GM21381 (cell line): ENCODE results near the gene ARHGAP33.

Source experiments
- ATAC-seq: cut with Tn5 transposase; IDR thresholded peaks from one replicate; pipeline ENCODE4 v1.9.1; 2021; ENCODE audit warnings: mild to moderate bottlenecking, moderate library complexity; ENCODE audit not compliant: unreplicated experiment

Gene ARHGAP33

DNA sequence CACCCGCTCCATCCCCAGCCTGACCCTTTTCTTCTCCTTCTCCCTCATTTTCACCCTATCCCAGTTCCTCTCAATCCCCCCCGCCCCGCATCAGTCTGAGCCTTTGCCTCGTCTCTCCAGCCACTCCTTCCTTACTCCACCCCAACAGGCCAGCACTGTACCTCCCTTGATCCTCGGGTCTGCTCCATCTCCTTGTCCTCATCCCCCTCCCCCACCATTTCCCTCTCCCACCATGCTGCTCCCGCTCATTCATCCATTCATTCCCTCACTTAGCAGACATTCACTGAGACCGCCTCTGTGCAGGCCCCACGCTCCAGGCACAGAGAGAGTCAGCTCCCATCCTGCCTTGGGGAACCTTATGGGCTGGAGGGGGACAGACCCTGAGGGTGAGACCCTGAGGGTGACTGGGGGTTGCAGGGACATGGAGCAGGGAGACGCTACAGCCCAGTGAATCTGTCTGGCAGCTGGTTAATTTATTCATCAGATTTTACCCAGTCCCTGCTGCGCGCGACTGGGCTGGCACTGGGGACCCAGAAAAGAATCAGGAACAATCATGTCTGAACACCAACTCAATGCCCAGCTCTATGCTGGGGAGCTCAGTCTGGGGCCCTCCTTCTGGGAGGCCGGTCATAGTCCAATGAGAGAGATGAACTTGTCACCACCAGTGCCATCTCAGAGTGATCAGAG is 881 bp downstream of the ARHGAP33 start:
- no peak for ATAC-seq

DNA sequence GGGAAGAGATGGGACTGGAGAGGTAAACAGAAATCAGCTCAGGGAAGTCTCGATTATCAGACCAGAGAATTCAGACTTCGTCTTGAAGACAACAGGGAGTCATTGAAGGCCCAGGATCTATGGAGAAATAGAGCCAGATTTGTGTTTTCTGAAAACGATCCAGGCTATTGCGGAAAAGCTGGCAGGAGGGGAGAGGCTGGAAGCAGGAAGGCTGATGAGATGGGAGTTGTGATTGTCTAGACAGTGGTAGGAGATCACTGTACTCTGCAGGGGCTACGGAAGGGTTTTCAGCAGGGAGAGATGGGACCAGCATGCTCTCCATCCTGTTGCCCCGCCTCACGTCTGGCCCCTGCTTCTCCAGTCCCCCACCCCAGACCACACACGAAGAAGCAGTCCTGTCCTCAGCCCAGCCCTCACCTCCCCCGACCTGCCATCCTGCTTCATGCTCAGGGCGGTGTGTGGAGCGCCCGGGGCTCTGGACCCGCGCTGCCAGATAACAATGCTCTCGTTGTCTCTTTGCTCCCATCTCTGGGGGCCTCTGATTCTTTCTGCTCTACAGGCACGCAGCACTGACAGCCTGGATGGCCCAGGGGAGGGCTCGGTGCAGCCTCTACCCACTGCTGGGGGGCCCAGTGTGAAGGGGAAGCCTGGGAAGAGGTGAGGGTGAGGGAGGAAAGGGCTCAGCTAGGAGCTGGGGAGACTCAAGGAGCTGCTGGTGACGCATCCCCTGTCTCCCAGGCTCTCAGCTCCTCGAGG is 1.9 kb downstream of the ARHGAP33 start:
- no peak for ATAC-seq

DNA sequence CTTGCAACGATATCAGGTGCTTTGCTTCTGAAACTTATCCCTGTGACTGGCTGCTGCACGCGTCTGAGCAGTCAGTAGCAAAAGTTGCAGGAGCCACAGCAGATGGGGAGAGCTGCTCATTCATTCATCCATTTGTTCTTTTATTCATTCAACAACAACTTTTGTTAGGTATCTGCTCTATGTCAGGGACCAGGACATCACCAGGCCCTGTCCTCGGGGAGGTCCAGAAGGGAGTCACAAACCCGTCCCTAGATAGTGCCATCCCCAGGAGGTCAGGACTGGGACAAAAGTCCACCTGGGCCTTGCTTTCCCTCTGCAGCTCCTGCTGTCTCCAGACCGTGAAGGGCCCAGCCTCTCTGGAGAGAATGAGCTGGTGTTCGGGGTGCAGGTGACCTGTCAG is 2.6 kb downstream of the ARHGAP33 start:
- ATAC-seq = no peak

DNA sequence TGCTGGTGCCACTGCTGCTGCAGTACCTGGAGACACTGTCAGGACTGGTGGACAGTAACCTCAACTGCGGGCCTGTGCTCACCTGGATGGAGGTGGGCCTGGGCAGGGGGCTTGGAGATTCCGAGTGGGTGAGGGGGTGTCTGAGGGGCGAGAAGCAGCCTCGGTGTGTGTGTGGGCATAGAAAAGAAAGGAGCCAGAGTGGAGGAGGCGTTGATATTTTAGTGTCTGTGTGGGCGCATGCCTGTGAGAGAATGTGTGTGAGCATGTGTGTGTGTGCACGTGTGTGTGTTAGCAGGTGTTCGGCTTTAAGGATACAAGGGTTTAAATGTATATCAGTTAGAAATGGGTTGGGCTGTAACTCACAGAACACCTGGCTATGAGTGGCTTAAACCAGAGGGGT is 3.7 kb downstream of the ARHGAP33 start:
- no peak for ATAC-seq

DNA sequence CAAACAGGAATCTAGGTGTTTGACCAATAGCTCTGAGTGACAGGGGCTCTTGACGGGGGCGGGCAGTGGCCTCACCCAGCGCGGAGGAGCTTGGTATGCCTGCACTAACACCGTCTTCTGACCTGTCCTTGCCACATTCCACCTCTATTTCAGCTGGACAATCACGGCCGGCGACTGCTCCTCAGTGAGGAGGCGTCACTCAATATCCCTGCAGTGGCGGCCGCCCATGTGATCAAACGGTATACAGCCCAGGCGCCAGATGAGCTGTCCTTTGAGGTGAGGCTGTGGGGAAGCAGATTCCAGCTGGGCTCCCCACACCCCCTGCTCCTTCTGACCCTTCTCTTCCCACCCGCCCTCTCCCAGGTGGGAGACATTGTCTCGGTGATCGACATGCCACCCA is 4.7 kb downstream of the ARHGAP33 start:
- no peak for ATAC-seq

DNA sequence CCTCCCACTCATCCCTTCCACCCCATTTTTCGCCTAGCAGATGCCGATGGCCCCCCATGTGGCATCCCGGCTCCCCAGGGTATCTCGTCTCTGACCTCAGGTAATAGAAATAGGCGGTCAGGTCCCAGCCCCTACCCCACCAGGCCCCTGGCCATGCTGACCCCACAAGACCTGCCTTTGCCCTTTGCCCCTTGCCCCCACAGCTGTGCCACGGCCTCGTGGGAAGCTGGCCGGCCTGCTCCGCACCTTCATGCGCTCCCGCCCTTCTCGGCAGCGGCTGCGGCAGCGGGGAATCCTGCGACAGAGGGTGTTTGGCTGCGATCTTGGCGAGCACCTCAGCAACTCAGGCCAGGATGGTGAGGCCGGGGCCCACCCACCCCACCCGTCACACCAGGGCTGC is 5.4 kb downstream of the ARHGAP33 start:
- ATAC-seq = no peak

DNA sequence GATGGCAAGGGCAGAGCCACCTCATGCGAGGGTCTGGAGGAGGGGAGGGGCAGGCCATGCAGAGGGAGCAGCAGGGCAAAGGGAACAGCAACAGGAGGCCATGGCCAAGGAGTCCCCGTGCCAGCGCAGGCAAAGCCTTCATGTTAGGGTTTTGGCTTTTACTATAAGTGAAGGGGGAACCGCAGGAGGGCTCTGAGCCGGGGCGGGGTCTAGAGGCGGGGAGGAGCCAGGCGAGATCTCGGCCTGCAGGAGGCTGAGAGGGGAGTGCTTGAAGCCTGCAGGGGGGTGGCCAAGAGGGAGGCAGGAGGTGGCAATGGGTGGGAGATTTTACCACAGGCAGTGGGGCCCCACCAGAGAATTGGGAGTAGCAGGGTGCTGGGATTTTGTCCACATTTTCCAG is 6.3 kb downstream of the ARHGAP33 start:
- ATAC-seq = no peak

DNA sequence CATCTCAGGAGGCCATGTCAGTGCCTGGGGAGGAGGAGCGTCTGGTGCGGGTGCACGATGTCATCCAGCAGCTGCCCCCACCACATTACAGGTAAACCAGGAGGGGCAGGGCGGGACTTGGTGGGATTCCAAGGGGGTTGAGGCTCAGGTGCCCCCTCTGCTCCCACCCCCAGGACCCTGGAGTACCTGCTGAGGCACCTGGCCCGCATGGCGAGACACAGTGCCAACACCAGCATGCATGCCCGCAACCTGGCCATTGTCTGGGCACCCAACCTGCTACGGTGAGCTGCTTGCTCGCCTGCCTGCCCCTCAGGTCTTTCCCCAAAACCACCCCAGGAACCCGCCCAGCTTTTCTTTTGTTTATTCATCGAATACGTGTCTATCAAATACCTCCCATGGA is 7.2 kb downstream of the ARHGAP33 start:
- no peak for ATAC-seq

DNA sequence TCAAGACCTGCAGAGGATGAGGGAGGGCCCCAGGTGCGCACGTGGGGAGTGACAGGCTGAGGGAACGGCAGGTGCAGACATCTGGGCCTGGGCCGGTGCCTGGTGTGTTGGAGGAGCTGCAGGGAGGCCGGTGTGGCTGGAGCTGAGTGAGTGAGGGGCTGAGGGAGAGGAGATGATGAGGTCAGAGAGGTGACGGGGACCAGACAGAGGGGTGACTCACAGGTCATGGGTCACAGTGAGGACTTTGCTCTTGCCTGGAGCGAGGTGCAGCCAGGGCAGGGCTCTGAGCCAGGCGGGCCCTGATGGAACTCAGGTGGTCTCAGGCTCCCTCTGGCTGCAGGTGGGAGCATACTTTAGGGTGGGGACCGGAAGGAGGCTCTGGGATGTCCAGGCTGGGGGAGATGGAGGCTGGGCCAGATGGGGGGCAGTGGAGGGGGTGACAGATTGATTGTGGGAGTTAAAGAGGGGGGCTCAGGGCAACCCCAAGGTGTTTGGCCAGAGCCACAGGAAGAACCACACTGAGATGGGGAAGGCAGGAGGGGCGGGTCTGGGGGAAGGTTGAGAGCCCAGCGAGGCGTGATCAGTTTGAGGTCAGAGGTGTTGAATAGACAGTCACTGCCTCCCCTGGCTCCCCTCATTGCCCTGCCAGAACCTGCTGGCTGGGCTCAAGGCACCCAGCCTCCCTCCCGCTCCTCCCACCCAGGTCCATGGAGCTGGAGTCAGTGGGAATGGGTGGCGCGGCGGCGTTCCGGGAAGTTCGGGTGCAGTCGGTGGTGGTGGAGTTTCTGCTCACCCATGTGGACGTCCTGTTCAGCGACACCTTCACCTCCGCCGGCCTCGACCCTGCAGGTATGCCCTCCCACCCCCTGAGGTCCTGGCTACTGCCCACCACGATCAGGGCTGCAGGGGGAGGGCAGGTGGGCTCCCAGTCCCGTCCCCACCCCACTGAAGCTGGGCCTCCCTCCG is 8.4 kb downstream of the ARHGAP33 start:
- no peak for ATAC-seq

DNA sequence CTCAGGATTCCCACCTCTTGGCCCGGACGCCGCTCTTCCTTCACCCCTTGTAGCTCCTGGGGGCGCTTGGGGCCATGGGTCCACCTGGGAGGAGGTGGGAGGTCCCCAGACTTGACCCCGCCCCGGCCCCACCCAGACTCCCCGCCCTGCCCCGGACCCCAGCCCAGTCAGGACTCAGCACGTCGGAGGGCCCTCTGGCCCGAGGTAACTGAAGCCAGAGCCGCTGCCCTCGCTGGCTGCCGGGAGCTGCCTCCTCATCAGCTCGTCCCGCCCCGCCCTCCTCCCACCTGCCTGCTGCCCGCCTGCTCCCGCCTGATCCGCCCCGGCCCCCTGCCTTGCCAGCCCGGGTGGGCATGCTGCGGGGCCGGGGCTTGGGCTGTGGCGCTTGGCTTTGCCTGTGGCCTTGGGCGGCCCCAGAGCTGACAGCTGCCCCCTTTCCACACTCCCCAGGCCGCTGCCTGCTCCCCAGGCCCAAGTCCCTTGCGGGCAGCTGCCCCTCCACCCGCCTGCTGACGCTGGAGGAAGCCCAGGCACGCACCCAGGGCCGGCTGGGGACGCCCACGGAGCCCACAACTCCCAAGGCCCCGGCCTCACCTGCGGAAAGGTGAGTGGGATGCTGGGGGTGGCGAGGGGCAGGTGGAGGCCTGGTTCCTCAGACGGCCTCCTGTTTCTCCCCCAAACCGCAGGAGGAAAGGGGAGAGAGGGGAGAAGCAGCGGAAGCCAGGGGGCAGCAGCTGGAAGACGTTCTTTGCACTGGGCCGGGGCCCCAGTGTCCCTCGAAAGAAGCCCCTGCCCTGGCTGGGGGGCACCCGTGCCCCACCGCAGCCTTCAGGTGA is 9.4 kb downstream of the ARHGAP33 start:
- ATAC-seq = no peak

DNA sequence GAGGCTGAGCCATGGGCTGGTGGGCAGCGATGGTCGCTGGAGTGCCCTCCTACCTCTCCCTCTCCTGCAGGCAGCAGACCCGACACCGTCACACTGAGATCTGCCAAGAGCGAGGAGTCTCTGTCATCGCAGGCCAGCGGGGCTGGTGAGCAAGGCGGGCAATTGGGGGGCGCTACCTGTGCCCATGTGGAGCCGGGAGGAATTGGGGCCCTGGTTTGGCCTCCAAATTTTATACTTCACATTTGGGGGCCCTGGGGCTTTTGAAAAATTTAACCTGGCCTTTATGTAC is 9.9 kb downstream of the ARHGAP33 start:
- no peak for ATAC-seq

DNA sequence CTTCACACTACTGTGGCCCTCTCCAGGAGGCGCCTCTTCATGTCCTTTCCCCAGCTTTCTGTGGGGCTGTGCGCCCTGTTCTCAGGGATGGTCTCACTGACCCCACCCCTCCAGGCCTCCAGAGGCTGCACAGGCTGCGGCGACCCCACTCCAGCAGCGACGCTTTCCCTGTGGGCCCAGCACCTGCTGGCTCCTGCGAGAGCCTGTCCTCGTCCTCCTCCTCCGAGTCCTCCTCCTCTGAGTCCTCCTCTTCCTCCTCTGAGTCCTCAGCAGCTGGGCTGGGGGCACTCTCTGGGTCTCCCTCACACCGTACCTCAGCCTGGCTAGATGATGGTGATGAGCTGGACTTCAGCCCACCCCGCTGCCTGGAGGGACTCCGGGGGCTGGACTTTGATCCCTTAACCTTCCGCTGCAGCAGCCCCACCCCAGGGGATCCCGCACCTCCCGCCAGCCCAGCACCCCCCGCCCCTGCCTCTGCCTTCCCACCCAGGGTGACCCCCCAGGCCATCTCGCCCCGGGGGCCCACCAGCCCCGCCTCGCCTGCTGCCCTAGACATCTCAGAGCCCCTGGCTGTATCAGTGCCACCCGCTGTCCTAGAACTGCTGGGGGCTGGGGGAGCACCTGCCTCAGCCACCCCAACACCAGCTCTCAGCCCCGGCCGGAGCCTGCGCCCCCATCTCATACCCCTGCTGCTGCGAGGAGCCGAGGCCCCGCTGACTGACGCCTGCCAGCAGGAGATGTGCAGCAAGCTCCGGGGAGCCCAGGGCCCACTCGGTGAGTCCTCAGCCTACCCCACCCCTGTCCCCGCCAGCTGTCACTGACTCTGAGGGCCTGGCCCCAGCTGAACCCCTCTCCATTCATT is 11.2 kb downstream of the ARHGAP33 start:
- no peak for ATAC-seq

DNA sequence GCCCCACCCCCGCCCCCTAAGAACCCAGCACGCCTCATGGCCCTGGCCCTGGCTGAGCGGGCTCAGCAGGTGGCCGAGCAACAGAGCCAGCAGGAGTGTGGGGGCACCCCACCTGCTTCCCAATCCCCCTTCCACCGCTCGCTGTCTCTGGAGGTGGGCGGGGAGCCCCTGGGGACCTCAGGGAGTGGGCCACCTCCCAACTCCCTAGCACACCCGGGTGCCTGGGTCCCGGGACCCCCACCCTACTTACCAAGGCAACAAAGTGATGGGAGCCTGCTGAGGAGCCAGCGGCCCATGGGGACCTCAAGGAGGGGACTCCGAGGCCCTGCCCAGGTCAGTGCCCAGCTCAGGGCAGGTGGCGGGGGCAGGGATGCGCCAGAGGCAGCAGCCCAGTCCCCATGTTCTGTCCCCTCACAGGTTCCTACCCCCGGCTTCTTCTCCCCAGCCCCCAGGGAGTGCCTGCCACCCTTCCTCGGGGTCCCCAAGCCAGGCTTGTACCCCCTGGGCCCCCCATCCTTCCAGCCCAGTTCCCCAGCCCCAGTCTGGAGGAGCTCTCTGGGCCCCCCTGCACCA is 11.9 kb downstream of the ARHGAP33 start:
- no peak for ATAC-seq

DNA sequence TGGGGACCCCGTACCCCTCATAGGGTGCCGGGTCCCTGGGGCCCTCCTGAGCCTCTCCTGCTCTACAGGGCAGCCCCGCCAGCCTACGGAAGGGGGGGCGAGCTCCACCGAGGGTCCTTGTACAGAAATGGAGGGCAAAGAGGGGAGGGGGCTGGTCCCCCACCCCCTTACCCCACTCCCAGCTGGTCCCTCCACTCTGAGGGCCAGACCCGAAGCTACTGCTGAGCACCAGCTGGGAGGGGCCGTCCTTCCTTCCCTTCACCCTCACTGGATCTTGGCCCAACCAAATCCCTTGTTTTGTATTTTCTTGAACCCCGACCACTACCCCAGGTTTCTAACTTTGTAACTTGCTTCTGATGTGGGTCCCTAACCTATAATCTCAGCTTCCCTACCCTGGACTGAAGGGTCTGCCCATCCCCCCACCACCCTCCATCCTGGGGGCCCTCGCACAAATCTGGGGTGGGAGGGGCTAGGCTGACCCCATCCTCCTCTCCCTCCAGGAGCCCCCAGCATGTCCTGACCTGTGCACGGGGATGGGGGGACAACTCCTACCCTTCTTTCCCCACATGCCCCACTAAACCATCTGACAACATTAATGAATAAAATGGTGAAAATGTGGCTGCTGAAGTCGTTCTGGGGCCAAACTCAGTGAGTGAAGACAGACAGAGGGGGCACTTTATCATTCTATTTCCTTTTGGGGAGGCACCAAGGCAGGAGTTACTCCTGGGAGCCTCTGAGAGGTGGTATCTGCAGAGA is 13.0 kb downstream of the ARHGAP33 start:
- no peak for ATAC-seq

DNA sequence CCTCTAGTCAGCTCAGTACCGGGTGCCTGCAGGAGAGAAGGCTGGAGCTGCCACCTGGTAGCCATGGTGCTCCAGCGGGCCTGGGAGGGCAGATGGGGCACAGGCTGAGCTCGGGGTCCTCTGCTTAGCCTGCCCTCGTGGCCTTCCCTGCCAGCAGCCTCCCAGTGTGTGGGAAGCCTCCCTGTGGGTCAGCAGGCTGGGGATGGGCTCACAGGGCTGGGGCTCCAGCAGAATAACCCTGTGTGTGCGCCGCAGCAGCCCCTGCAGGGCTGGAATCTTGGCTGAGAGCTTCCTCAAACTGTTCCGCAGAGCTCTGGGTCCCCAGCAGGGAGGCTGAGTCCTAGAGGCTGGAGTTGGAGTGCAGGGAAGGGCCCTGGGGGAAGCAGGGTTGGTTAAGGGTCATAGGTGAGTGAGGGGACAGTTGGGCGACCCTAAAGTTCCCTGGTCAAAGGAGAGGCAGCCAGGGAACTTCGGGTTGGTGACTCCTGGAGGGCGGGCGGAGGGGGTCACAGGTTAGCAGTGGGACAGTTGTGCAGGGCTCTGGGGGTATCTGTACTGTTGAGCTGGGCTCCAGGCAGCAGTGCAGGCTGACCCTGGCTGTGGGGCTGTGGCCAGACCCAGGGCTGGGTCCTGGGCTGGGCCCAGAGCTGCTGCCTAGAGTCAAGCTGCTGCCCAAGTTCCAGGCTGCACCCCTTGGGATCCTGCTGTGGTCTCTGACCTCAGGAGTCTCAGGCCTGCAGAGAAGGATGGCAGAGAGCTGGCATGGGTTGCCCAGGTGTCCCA is 14.0 kb downstream of the ARHGAP33 start:
- ATAC-seq = no peak

DNA sequence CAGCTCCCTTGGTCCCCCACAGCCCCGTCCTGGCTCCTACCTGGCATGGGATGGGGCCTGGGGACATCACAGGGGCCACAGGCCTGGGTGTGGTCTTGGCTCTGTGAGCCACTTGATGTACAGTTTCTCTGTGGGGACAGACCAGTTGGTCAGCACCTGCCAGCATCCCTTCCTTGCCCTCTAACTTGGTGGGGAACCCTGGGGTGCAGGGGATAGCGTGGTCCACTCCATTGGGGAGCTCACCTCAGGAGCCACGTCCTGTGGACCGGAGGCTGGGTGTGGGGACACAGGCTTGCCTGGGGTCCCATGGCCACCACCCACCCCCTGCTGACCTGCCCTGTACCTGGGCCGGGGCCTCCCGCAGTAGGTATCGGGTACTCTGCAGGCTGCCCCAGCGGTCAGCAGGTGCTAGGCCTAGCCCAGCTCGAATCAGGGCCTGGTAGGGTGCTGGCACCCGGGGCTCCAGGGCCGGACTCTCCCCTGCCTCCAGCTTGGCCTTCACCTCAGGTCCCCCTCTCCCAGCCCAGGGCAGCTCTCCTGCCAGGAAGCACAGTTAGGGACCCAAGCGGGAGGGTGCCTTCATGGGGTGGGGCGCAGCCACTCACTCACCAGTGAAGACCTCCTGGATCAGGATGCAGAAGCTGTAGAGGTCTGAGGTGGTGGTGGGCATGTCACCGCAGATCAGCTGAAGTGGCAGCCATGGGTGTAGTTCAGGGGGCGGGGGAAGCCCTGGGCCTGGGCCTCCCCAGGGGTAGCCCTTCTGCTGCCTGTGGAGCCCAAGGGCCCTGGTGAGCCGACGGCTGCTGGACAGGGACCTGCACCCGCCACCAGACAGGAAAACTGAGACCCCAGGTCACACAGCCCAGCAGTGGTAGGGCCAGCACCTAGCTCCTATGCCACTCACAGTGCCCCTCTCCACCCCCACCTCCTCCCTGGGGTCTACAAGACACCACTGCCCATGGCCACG is 14.9 kb downstream of the ARHGAP33 start:
- no peak for ATAC-seq
